Keratinocyte (primary cell): ENCODE results near the gene SLAIN1. TPM values are rescaled to one million over a fixed set of nuclear protein-coding genes. Genes with fewer than 3 reads are reported as not detected.

Experiments used
- DNase-seq: peaks from one replicate; pipeline ENCODE4 v3.0.0-alpha.2; 2011; ENCODE audit warnings: low read depth, missing footprints, low spot score
- FAIRE-seq: peaks from 2 replicates; lab custom pipeline; 2011; peaks lifted over from hg19 to GRCh38; lab: Jason Lieb, UNC
- H2AFZ ChIP-seq: 2 replicates; pipeline ENCODE4 v1.6.0; 2012; ENCODE audit warnings: low read length, control low read depth, inconsistent platforms; ENCODE audit not compliant: control insufficient read depth
- H3K27ac ChIP-seq: 2 replicates; pipeline ENCODE4 v1.5.1; 2011; ENCODE audit warnings: low read length; ENCODE audit not compliant: control insufficient read depth, insufficient read depth
- H3K27me3 ChIP-seq: 3 replicates; pipeline ENCODE4 v1.6.0; 2011; ENCODE audit warnings: low read length; ENCODE audit not compliant: control insufficient read depth, insufficient read depth; ENCODE audit errors: extremely low read depth
- H3K36me3 ChIP-seq, 2 experiments: 2 replicates in 1 of 2; 3 replicates in 1 of 2; pipeline ENCODE4 v1.5.1; 2011; ENCODE audit warnings: low read length in 2 of 2, mild to moderate bottlenecking in 1 of 2; ENCODE audit not compliant: control insufficient read depth in 2 of 2, insufficient read depth in 2 of 2; ENCODE audit errors: extremely low read depth in 1 of 2
- H3K4me1 ChIP-seq: 3 replicates; pipeline ENCODE4 v1.5.1; 2011; ENCODE audit warnings: low read length; ENCODE audit not compliant: control insufficient read depth, insufficient read depth; ENCODE audit errors: extremely low read depth
- H3K4me2 ChIP-seq: 3 replicates; pipeline ENCODE4 v1.6.0; 2011; ENCODE audit warnings: low read depth, low read length; ENCODE audit not compliant: control insufficient read depth, insufficient read depth; ENCODE audit errors: extremely low read depth
- H3K4me3 ChIP-seq, 3 experiments: fragments of 200-600 bp in 1 of 3; sonication (generic) in 1 of 3; 2 replicates in 2 of 3; 3 replicates in 1 of 3; pipeline ENCODE4 v1.5.1; 2011 to 2016; ENCODE audit warnings: low read length in 3 of 3, mild to moderate bottlenecking in 3 of 3, control low read depth in 2 of 3, inconsistent platforms in 1 of 3, low read depth in 1 of 3, mixed read lengths in 1 of 3, mixed run types in 1 of 3, moderate library complexity in 1 of 3; ENCODE audit not compliant: control insufficient read depth in 2 of 3, insufficient read depth in 2 of 3; ENCODE audit errors: extremely low read depth in 1 of 3
- H3K79me2 ChIP-seq: 2 replicates; pipeline ENCODE4 v1.6.0; 2012; ENCODE audit warnings: low read length; ENCODE audit not compliant: control insufficient read depth, insufficient read depth
- H3K9ac ChIP-seq: 3 replicates; pipeline ENCODE4 v1.6.0; 2011; ENCODE audit warnings: low read length; ENCODE audit not compliant: control insufficient read depth, insufficient read depth; ENCODE audit errors: extremely low read depth
- H3K9me1 ChIP-seq: 3 replicates; pipeline ENCODE4 v1.6.0; 2011; ENCODE audit warnings: low read length; ENCODE audit not compliant: control insufficient read depth, insufficient read depth; ENCODE audit errors: extremely low read depth
- H3K9me3 ChIP-seq: 2 replicates; pipeline ENCODE4 v1.5.1; 2012; ENCODE audit warnings: low read depth, low read length; ENCODE audit not compliant: control insufficient read depth
- H4K20me1 ChIP-seq: 3 replicates; pipeline ENCODE4 v1.6.0; 2011; ENCODE audit warnings: low read length; ENCODE audit not compliant: control insufficient read depth, insufficient read depth; ENCODE audit errors: extremely low read depth
- EZH2 ChIP-seq: IDR thresholded peaks from one replicate; pipeline ENCODE4 v1.6.1; 2012; ENCODE audit warnings: inconsistent platforms, mild to moderate bottlenecking, low read length, moderate library complexity
- dilution Hi-C: fragments of 300-500 bp; cut with MboI; formaldehyde crosslinking; loops from one replicate; pipeline ENCODE4 v1.7.0; 2020; ENCODE audit warnings: low sequenced_read_pairs; ENCODE audit not compliant: extremely low pct_ligation_motif_present
- polyA plus RNA-seq, 5 experiments: library from polyadenylated mRNA; depleted of rRNA in 3 of 5; stranded (reverse) in 3 of 5; stranded (forward) in 1 of 5; unstranded in 1 of 5; fragments of >200 nt; gene quantifications; 1 replicate in 1 of 5; 2 replicates in 3 of 5; 3 replicates in 1 of 5; pipeline versions ENCODE4 v1.2.1 to v1.2.3, GENCODE V29; 2011 to 2012; ENCODE audit warnings: missing spikeins in 2 of 5, low read depth in 1 of 5, low replicate concordance in 1 of 5
- TF ChIP-seq, protein P1 (sequence below), 3 experiments: IDR thresholded peaks in 1 of 3; conservative IDR thresholded peaks in 1 of 3; optimal IDR thresholded peaks in 1 of 3; 2 replicates in 2 of 3; 3 replicates in 1 of 3; pipeline versions ENCODE3 to v1.5.1; 2011; ENCODE audit warnings: low read length in 3 of 3, mild to moderate bottlenecking in 3 of 3, moderate library complexity in 2 of 3, control low read depth in 1 of 3, inconsistent platforms in 1 of 3; ENCODE audit not compliant: insufficient read depth in 2 of 3; ENCODE audit errors: extremely low read depth in 1 of 3

The SLAIN1 gene
- polyA plus RNA-seq, 1 donor (not counting 4 experiments of a cell fraction or from before 2014, with no cell fraction given) = not detected

DNA sequence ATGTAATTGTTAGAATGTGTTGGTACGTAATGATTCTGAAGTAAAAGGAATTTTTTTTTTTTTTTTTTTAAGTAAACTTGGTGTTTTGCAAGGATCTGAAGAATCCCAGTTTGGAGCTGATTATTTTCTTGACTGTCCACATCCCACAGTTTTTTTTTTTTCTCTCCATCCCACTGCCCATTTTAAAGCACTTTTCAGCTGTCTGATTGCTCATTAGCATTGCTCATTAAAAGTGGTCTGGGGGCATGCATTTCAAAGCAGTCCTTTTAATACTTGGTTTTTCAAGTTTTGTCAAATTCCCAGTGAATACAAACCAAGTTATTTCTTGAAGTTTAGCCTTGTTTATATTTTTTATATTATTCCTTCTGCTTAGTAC, 44.1 kb downstream of the SLAIN1 start:
- Histone ChIP-seq H3K79me2 (no peaks in the 10 kb centered on the region), H3K9ac (no peak overlapping the region), H3K27me3 (peaks cover 3% of the 10 kb centered on the region), H3K27ac (no peak overlapping the region), H3K9me1 (no peaks in the 10 kb centered on the region), H3K4me1 (no peaks in the 10 kb centered on the region), H3K9me3 (no peaks in the 10 kb centered on the region), H3K36me3 (no peaks in the 10 kb centered on the region), H3K4me2 (no peak overlapping the region), H3K4me3 (no peak overlapping the region), H2AFZ (no peak overlapping the region), H4K20me1 (no peaks in the 10 kb centered on the region)
- TF ChIP-seq, protein P1, sequence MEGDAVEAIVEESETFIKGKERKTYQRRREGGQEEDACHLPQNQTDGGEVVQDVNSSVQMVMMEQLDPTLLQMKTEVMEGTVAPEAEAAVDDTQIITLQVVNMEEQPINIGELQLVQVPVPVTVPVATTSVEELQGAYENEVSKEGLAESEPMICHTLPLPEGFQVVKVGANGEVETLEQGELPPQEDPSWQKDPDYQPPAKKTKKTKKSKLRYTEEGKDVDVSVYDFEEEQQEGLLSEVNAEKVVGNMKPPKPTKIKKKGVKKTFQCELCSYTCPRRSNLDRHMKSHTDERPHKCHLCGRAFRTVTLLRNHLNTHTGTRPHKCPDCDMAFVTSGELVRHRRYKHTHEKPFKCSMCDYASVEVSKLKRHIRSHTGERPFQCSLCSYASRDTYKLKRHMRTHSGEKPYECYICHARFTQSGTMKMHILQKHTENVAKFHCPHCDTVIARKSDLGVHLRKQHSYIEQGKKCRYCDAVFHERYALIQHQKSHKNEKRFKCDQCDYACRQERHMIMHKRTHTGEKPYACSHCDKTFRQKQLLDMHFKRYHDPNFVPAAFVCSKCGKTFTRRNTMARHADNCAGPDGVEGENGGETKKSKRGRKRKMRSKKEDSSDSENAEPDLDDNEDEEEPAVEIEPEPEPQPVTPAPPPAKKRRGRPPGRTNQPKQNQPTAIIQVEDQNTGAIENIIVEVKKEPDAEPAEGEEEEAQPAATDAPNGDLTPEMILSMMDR (optimal IDR thresholded peaks at IDR 0.05 in 1 of 3, IDR thresholded peaks at IDR 0.05 in 1 of 3, conservative IDR thresholded peaks at IDR 0.05 in 1 of 3; ENCODE audit: extremely low read depth in 1 of 3, insufficient read depth in 2 of 3, low read length in 3 of 3) = no peak
- TF ChIP-seq EZH2 = no peak
- FAIRE-seq (no peak), DNase-seq (no peak)
- dilution Hi-C loops = no loop called here

DNA sequence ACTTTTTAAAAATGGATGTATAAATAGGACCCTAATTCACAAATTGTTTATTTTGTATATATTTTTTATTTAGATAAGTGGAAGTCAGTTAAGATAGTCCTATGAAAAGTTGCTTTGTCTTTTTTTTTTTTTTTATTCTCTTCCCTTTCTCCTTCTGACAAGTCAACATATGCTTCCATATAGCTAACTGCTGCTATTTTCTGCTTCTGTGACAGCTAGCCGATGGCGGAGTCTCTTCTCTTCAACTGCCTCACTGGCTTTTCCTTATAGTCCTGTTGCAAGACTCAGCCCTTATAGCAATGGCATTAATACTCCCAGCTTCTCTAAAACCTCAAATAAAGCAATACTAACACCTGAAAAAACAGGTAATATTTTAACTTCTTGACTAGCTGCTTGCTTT, 45.3 kb downstream of the SLAIN1 start:
- no peaks in the 10 kb centered on the region for H3K36me3 ChIP-seq
- no peaks in the 10 kb centered on the region for H3K79me2 ChIP-seq
- peaks cover 3% of the 10 kb centered on the region for H3K27me3 ChIP-seq
- H3K27ac ChIP-seq = no peak overlapping the region
- FAIRE-seq (no peak), DNase-seq (no peak)
- dilution Hi-C loops = no loop called here
- TF ChIP-seq EZH2 = no peak
- TF ChIP-seq, protein P1 (optimal IDR thresholded peaks at IDR 0.05 in 1 of 3, IDR thresholded peaks at IDR 0.05 in 1 of 3, conservative IDR thresholded peaks at IDR 0.05 in 1 of 3; ENCODE audit: extremely low read depth in 1 of 3, insufficient read depth in 2 of 3, low read length in 3 of 3) = no peak
- H3K4me2 ChIP-seq = no peak overlapping the region
- H4K20me1 ChIP-seq = no peaks in the 10 kb centered on the region
- no peak overlapping the region for H3K9ac ChIP-seq
- no peak overlapping the region for H3K4me3 ChIP-seq
- no peaks in the 10 kb centered on the region for H3K4me1 ChIP-seq
- no peak overlapping the region for H2AFZ ChIP-seq
- H3K9me1 ChIP-seq = no peaks in the 10 kb centered on the region
- no peaks in the 10 kb centered on the region for H3K9me3 ChIP-seq
